HuH-7 (cell line): ENCODE measurements around the gene NMRK2.
"Not testable (repeated sequence)": the region's sequence is repeated elsewhere in the genome, so short reads cannot be mapped to it uniquely, and the experiment has no call there.

ENCODE experiments used
- DNase-seq: peaks from one replicate; pipeline ENCODE4 v3.0.0; 2011; ENCODE audit warnings: low spot score

NMRK2 gene

GRCh38 chr19:3932931-3933810, at the start of gene NMRK2:
NMRK2 (plus strand) TSS chr19:3933069; CDS start chr19:3933672, 603 bp downstream.
- no peak for DNase-seq

- DNase-seq: no peak
Measured at GRCh38 chr19:3890591-3890990, 42.3 kb upstream of the NMRK2 start.

- DNase-seq: no peak
Measured at GRCh38 chr19:3893509-3894179, 39.2 kb upstream of the NMRK2 start.

- DNase-seq: not testable (repeated sequence)
Measured at GRCh38 chr19:3894959-3895358, 37.9 kb upstream of the NMRK2 start.

GRCh38 chr19:3895788-3896187, 37.1 kb upstream of the NMRK2 start:
- no peak for DNase-seq

GRCh38 chr19:3897936-3898335, 34.9 kb upstream of the NMRK2 start:
- DNase-seq: no peak

GRCh38 chr19:3898426-3898825, 34.4 kb upstream of the NMRK2 start:
- no peak for DNase-seq

- no peak for DNase-seq
Measured at GRCh38 chr19:3899531-3900294, 33.2 kb upstream of the NMRK2 start.

GRCh38 chr19:3902317-3902973, 30.4 kb upstream of the NMRK2 start:
- no peak for DNase-seq

GRCh38 chr19:3904233-3904632, 28.6 kb upstream of the NMRK2 start:
- DNase-seq: no peak

- no peak for DNase-seq
Measured at GRCh38 chr19:3907626-3908265, 25.1 kb upstream of the NMRK2 start.

GRCh38 chr19:3908266-3909054, 24.4 kb upstream of the NMRK2 start:
- no peak for DNase-seq

GRCh38 chr19:3910105-3910504, 22.8 kb upstream of the NMRK2 start:
- no peak for DNase-seq

GRCh38 chr19:3914199-3914598, 18.7 kb upstream of the NMRK2 start:
- DNase-seq: no peak

GRCh38 chr19:3916033-3916432, 16.8 kb upstream of the NMRK2 start:
- no peak for DNase-seq

GRCh38 chr19:3919793-3920192, 13.1 kb upstream of the NMRK2 start:
- DNase-seq: no peak

GRCh38 chr19:3923096-3923758, 9.6 kb upstream of the NMRK2 start:
- DNase-seq: no peak

- DNase-seq: no peak
Measured at GRCh38 chr19:3923912-3924311, 9.0 kb upstream of the NMRK2 start.

- DNase-seq: no peak
Measured at GRCh38 chr19:3931041-3931440, 1.8 kb upstream of the NMRK2 start.
